ENCODE results near the gene FAM193B.
"Not testable (repeated sequence)": the region's sequence is repeated elsewhere in the genome, so short reads cannot be mapped to it uniquely, and the experiment has no call there.

FAM193B gene

GRCh38 chr5:177485753-177486152, 68.6 kb downstream of the FAM193B start:
- not testable (repeated sequence) for DNase-seq (ENCODE audit: low spot score)

GRCh38 chr5:177484902-177485549, 69.3 kb downstream of the FAM193B start:
- no peak for DNase-seq (ENCODE audit: low spot score)

GRCh38 chr5:177483994-177484901, 70.1 kb downstream of the FAM193B start:
- DNase-seq (ENCODE audit: low spot score): no peak

- no peak for DNase-seq (ENCODE audit: low spot score)
These were observed 71.3 kb downstream of the FAM193B start for GRCh38 chr5:177483042-177483441.

GRCh38 chr5:177482359-177482795, 72.0 kb downstream of the FAM193B start:
- DNase-seq (ENCODE audit: low spot score): no peak

GRCh38 chr5:177479774-177480173, 74.6 kb downstream of the FAM193B start:
- DNase-seq (ENCODE audit: low spot score): no peak

GRCh38 chr5:177478711-177479646, 75.4 kb downstream of the FAM193B start:
- DNase-seq (ENCODE audit: low spot score): no peak

GRCh38 chr5:177477701-177478477, 76.5 kb downstream of the FAM193B start:
- DNase-seq (ENCODE audit: low spot score): no peak

GRCh38 chr5:177476531-177477233, 77.7 kb downstream of the FAM193B start:
- DNase-seq (ENCODE audit: low spot score): no peak

GRCh38 chr5:177475563-177476427, 78.6 kb downstream of the FAM193B start:
- no peak for DNase-seq (ENCODE audit: low spot score)

- DNase-seq (ENCODE audit: low spot score): no peak
These were observed 79.4 kb downstream of the FAM193B start for GRCh38 chr5:177474846-177475562.

- DNase-seq (ENCODE audit: low spot score): no peak
These were observed 80.3 kb downstream of the FAM193B start for GRCh38 chr5:177474002-177474476.

- peak; percentile 92 for DNase-seq (ENCODE audit: low spot score)
These were observed 80.8 kb downstream of the FAM193B start, which contains the start of gene DBN1 for GRCh38 chr5:177473443-177474001. TSS of gene DBN1 (minus strand) at chr5:177473634. CDS start at chr5:177473521, 113 bp downstream.

- peak; percentile 86 for DNase-seq (ENCODE audit: low spot score)
These were observed 81.6 kb downstream of the FAM193B start for GRCh38 chr5:177472460-177473442.

- DNase-seq (ENCODE audit: low spot score): no peak
These were observed 82.6 kb downstream of the FAM193B start for GRCh38 chr5:177471610-177472356.

- no peak for DNase-seq (ENCODE audit: low spot score)
These were observed 83.4 kb downstream of the FAM193B start for GRCh38 chr5:177470759-177471536.
